GM21529 (cell line): ENCODE measurements around the gene LDB2.

ENCODE experiments used
- ATAC-seq: cut with Tn5 transposase; IDR thresholded peaks from one replicate; pipeline ENCODE4 v1.9.1; 2021; ENCODE audit not compliant: unreplicated experiment

LDB2 gene

DNA sequence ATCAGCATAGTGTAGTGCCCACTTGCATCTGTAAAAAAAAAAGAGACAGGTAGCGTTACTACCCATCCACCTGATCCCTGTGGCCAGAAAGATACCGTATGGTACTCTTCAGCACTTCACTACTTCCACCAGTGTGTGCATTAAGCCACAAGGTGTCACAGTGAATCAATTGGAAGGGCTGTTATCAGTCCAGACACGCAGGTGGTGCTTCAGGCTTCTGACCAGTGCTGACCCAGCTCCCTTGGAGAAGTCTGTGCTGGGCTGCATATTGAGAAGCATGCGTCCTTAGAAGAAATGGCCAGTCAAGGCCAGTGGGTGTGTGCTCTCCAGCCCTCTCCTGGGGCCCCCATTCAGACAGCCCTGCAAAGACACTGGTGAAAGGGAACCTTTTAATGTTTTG lies 10.6 kb downstream of the LDB2 start:
- no peak for ATAC-seq

DNA sequence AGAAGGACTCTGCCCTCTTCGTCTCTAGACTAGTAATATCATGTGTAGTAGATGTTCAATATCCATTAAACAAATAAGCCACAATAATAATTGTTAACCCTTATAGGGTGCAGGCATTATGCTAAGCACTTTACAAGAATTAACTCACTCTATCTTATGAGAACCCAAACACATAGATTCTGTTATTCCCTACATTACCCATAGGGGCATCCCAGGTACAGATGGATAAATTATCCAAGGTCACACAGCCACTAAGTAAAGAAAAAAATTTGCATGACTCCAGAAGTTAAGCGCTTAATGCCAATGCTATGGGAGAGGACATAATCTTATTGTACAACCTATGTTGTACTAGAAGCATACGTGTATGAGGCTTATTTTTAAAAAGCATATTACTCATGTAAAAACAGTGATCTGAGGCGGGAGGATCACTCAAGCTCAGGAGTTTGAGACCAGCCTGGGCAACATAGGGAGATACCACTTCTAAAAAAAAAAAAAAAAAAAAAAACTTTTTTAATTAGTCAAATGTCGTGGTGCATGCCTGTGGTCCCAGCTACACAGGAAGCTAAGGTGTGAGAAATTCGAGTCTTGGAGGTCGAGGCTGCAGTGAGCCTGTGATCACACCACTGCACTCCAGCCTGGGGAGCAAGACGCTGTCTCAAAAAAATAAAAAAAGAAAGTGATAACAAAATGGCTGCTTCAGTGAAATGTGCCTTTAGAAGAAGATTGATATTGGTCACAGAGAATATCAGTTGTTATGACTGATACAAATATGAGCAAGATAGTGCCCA lies 13.6 kb downstream of the LDB2 start:
- no peak for ATAC-seq

DNA sequence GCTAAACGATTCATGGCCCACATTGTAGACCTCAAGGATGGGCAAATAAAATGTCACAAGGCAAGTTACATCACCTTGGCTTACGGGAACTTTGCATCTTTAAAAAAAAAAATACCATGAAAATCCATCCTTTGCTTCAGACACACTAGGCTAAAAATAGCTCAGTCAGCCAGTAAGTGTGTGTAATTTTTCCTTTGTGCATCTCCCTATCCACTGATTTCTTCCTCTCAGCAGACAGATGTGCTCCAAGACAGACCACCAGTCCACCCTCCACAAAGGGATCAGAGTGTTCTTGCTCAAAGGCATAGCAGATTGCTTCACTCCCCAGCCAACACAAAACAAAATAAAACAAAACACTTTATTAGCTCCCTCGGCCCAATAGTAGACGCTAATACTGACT lies 14.6 kb downstream of the LDB2 start:
- no peak for ATAC-seq

DNA sequence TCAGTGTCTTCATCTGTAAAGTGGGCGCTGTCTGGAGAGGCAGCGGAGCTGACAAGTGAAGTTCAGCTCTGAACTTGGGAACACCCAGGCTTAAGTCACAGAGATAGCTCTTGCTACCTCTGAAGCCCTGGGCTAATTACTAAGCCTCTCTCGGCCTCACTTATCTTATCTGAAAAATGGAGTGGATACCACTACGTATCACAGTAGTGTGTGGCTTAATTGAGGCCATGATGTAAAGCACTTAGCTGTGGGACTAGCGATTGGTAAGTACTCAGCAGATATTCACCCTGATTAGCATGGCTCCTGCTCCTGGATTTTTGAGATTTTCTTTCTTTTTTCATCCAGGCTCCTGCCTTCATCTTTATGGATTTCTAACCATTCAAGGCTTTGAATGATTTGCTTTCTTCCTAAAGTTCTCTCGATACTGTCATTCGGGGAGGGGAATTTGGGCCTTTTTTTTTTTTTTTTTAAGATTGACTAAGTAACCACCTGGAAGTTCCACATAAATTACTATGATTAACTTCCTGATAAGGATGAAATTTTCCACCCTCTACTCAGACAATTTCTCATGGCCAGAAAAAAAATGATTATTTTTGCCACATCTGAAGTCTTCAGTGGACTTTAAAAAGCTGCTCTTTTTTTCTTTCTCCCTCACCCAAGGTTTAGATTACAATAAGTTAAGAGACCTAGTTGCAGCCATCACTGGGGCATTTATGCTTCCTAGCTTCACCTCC lies 17.1 kb downstream of the LDB2 start:
- no peak for ATAC-seq

DNA sequence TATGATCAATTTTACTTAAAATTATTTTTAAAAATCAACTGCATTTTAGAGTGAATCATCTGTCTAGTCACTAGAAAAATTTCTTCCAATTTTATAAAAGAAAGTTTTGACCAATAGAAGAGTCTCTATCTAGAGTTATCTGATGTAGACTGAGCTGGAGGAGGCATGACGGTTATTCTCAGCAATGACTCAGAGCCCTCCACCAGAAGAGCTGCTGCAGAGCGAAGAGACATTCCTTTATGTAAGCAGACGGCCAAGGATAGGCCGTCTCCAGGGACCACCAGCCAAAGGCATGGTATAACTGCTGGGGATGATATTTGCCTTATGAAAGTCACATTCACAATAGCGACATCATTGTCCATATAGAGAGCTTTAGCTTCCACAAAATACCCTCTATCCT lies 23.0 kb downstream of the LDB2 start:
- no peak for ATAC-seq

DNA sequence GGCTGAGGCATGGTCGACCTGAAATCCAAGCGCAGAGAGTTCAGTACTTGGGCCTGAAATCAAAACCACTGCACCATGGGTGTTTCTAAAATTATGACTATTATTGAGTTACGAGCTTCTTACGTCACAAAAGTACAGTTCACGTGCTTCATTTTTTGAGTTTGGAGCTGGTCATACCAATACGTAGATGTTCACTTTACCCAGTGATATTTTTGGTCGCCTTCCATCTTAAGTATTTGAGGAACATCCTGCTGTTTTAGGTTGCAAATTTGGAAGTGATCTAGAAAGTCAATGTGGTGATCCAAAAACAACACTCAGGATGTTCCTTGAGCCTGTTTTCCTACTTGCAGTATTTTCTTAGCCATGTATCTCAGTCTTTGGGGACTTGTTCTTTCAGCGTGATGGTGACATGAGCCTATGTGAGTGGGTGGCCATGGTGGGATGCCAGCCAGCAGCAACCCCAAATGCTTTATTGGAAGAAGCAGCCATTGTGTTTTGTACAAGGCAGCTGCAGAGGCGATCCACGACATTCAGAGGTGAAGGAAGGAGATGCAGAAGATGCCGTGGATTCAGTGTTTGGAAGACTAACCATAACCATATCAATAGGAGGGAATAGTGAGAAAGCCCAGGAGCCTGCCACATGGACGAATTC lies 28.7 kb downstream of the LDB2 start:
- no peak for ATAC-seq

DNA sequence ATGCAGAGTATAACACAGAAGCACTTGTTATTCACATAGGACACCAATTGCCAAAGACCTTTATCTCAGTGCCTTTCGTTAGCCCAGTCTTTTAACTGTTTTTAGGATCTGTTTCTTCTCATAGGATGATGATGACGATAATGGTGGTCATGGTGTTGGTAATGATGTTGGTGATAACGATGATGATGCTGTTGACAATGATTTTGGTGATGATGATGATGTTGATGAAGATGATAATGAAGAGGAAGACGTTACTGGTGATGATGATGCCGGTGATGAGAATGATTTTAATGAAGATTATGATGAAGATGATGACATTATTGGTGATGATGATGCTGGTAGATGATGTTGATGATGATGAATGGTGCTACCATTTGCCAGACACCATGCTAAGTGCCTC lies 29.8 kb downstream of the LDB2 start:
- ATAC-seq = no peak

DNA sequence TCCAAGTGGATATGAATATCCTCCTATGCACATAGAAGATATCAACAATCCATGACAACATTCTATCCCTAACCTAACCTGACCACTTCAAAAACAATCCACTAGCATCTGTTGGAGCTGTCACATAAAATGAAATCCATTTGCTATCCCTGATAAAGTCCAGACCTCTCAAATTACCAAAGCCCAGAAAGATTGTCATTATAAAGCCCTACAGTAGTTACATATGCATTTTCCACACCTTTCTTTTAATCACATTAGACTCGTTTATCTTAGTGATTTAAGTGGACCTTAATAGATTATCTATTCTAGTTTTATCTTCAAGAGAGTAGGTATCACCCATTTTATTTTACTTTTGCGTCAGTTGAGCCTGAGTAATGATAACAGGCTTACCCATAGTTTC lies 30.6 kb downstream of the LDB2 start:
- ATAC-seq = no peak

DNA sequence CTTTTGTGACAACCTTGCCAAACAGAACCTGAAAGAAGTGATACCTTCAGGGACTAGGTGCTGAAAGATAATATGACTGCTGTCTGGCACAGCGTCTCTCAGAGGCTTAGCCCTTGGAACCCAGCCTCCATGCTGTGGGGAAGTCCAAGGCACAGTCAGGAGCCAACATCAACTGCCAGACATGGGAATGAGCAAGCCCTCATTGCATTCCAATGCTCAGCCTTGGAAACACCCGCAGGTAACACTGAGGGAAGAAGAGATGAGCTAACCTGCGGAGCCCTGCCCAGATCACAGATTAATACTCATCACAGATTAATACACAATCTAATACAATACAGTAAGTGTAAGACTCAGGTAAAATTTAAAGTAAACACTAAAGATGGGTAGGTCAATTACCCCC lies 31.5 kb downstream of the LDB2 start:
- ATAC-seq = no peak

DNA sequence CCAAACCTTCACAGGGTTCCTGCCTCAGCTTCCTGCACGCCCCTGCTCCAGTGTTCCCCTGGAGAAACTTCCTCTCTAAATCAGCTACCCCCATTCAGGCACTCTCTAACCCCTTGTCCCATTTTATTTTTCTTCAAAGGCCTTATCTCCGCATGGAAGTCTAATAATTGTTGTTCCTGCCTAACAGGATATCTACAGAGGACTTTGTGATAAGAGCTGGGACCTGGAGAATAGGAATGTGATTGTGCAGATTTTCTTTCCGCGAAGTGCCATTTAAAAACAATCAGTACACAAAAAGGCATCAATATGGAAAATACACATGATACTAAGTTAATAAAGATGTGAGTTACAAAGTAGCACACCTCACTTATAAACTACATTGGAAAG lies 32.6 kb downstream of the LDB2 start:
- ATAC-seq = no peak

DNA sequence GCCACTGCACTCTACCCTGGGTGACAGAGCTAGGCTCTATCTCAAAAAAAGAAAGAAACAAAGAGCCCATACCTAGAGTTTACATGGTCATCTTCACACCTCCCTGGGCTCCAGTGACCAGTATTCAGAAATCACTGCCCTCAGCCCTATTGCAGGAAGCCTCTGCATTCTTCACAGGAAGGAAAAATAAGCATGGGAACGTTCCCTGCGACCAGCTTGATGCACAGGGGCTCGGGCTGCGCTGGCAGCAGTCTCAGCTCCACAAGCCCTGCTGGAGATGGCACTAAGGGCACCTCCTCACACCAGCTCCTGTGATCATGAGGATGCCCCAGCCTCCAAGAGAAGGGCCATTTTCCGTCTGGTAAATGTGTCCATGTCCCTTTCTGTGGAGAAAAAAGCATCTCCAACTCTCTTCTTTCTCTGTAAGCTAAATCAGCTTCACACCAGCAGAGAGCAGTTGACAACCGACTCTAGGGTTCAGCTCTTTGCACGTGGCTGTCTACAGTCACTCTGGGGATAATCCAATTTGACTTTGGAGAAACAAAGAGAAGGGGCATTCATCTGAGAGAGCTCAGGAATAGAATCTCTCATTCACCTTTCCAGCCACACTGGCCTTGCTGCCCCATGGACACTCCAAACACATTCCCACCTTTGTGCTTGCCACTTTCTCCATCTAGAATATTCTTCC lies 33.1 kb downstream of the LDB2 start:
- no peak for ATAC-seq

DNA sequence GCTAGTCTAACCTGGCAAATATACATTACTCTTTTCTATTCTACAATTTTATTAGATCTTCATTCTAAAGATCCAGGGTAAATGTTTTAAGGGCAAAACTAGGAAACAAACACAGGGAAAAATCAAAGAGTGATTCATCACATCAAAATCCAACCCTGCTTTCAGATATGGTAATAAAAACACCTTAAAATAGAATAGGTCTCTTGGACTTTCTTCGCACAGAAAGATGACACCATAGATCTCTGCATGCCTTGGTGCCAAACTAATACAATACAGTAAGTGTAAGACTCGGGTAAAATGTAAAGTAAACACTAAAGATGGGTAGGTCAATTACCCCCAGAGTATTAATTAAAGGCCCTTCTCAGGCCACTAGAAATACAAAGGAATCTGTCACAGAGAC lies 34.2 kb downstream of the LDB2 start:
- ATAC-seq = no peak

DNA sequence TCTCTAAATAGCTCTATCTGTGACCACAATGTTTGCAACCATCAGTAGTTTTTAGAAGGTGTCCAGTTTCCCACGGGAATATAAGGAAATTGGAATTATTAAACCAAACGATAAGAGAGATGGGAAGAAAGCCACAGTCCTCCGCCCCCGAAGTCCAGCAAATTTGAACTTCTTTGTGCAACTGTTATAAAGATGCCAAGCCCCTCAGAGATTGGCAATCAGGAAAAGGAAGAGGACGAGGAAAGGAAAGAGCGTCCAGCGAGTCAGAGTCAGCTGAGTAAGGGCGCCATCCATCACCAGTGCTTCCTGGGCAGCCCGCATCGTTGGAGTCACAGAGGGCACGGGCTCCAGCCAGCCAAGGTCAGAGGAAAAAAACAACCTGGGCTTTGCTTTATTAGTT lies 35.7 kb downstream of the LDB2 start:
- no peak for ATAC-seq

DNA sequence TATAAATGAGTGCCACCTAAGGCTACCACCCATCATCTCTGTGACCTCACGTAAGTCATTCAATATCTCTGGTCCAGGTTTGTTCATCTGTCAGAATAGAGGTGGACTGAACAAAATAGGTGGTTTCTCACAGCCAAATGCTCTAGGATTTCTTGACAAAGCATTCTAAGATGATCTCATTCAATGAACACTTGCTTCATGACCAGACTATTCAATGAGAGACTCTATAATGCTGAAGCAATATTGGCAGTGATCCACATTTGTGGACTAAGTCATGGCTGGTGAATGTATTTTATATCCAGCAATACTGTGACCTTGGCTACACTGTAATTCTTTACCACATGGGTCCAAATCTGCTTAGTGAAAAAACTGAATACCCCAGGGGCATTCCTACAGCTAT lies 37.9 kb downstream of the LDB2 start:
- no peak for ATAC-seq

DNA sequence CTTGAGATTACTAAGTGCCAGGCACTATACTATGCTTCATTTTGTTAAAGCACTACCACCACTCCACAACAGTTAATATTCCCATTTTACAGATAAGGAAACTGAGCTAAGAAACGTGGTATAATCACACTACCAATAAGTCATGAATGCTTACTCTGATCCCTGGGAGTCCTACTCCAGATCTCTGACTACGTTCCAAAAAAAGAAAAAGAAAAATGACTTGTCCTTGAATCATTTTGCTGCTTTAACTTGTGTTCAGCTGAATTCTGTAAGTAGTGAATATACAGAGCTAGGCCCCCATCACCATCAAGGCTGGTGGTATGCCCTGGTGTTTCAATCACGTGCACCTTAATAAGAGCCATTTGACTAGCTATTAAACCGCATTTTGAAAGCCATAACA lies 39.4 kb downstream of the LDB2 start:
- no peak for ATAC-seq

DNA sequence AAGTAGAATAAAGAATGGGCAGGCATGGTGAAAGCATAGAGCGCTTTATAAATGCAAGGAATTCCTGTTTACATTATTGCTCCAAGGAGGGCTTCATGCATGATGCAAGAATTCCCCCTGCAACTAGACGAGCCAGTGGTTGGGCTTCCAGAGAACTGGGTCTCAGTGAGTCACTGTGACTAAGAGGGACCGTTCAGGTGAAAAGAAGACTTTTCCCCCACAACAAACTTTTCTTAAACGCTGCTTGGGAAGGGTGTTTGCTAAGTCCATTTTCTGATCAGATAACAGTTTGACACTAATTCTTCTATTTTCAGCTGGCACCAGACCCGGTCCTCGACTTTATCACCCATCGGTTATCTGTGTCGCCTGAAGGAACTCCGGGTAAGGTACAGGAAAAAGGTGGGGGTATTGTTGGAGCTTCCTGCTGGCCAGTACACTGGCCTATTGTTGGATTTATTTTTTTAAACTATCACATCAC lies 40.1 kb downstream of the LDB2 start:
- ATAC-seq = no peak

DNA sequence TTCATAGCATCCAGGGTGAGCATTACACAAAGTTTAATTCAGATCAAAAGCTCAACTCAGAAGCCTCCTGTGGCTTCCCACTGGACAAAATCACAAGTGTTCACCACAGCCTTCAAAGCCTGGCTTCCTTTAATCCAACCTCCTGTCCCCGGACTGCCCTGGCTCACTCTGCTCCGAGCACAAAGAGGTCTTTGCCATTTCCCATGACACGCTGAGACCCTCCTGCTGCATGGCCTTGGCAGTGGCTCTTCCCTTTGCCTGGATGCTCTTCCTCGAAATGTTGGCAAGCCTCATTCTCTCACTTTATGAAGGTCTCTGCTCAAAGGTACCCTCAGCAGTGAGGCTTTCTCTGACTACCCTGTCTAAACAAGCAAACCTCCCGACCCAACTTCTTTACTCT lies 41.0 kb downstream of the LDB2 start:
- no peak for ATAC-seq

DNA sequence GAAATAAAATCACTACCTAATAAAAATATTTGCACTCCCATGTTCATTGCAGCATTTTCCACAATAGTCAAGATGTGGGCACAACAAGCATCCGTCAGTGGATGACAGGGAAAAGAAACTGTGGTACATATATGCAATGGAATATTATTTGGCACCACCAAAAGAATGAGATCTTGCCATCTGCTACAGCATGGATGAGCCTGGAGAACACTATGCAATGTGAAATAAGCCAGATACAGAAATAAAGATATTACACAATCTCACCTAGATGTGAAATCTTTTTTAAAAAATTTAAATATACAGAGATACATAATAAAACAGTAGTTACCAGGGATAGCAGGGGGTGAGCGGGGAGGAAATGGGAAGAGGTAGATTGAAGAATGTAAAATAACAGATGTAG lies 44.8 kb downstream of the LDB2 start:
- no peak for ATAC-seq

DNA sequence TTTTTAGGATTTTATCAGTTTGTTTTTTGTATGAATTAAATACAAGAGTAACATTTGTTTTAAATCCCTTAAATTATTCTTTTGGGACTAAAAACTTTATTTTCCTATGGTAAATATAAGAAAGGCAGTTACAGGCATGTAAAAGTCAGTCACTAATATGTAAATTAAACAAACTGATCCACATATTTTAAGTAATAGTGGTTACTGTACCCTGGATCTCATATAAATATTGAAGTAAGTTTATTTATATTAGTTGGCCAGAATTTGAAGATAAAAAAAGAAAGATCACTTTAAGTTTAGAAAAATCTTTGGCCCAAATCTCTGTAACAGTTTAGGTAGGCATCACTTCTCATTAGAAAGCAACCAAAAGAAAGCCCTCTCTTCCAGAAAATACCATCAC lies 45.8 kb downstream of the LDB2 start:
- no peak for ATAC-seq

DNA sequence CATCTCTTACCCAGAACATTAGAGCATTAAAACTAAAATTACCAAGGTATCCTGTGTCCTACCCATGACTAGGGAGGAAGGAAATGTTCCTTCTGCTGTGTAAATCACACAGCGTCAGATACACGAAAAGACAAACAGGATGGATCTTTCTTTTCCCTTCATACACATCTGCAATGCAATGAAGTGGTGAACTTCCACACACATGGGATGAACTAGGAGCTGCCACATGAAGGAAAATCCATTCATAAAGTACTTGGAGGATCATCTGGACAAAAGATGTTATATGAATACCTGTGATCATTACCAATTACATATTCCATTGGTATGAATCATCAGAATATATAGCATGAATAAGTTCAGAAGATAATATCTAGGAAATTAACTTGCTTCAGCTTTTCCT lies 46.2 kb downstream of the LDB2 start:
- no peak for ATAC-seq

DNA sequence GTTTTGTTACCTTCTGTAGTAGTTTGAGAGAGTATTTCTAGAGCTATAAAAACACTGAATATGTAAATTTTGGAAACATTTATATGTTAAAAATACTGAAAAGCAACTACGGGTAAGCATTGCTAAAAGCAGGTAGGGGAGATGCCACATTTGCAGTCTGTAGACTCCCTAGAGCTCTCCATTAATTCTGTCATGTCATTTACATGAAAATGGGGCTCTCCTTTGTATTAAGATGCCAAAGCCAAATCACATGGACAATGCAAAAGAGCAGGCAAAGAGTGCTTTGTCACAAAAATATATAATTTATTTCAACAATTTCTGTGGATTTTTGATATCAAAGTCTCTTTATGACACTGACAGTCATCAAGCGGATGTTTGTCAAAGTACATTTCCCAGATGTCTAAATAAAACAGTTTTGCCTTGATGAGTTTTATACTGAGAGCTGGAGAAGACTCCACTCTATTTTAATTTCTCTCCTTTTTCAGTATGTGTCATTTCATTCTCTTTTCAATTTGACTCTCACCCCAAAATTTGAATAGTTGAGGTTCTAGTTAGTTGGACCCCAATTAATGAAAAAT lies 51.8 kb downstream of the LDB2 start:
- no peak for ATAC-seq
